Erythroblast (primary cell): ENCODE measurements around the gene AKR1D1.

ENCODE experiments used
- GATA1 ChIP-seq: IDR thresholded peaks from 2 replicates; pipeline ENCODE4 v1.6.1; 2011; ENCODE audit warnings: low read depth, mild to moderate bottlenecking, control low read depth, low read length, moderate library complexity
- POLR2A ChIP-seq: IDR thresholded peaks from 2 replicates; pipeline ENCODE4 v1.6.1; 2011; ENCODE audit warnings: mild to moderate bottlenecking, low read length

DNA sequence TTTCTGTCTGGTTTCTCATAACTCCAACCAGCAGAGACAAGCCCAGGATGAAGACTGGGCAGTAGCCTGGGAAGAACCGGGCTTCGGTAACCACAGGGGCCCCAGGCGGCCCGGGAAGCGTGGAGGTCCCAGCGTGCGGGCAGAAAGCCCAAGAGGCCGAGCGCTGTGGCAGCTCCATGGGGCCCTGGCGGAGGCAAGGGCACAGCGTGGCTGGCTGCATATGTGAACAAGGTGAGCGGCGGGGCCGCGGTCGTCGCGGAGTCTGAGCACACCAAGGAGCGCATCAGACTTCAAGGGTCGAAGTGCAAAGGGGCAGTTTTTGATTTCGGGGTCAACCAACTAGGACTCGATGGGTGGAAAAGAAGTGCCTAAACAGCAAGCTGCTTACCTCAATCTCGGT lies 45.9 kb downstream of the AKR1D1 start:
- no peak for TF ChIP-seq POLR2A
- TF ChIP-seq GATA1 = no peak
